Fibroblast of skin of back (primary cell): ENCODE data around the gene TNIK.

Source experiments
- DNase-seq: peaks from one replicate; pipeline ENCODE4 v3.0.0-alpha.2; 2013

The TNIK gene

DNA sequence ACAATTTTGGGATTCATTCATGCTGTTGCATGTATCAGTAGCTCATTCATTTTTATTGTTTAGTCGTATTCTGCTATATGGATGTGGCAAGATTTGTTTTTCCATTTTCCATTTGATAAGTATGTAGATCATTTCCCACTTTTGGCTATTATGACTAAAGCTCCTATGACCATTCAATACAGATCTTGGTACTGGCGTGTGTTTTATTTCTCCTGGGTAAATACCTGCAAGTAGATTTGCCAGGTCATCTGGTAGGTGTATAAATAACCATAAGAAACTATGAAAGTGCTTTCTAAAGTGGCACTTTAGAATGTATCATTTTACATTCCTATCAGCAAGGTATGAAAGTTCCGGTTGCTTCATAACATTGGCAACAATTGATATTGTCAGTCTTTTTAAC, 124.6 kb downstream of the TNIK start:
- DNase-seq = no peak

DNA sequence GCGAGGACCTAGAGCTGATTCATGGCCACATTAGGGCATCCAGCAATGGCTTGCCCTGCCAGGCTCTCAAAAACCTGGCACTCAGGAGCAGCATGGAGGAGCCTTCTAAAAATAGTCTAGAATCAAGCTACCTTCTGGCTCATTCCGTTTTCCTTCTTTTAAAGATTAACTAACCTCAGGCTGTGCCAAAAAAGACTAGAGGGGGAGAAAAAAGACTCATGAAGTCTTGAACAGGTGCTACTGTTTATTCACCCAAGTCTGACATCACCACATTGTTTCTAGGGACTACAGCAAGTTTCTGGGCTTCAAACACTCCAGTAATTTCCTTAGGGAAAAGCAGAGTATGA, 125.8 kb downstream of the TNIK start:
- DNase-seq = no peak

DNA sequence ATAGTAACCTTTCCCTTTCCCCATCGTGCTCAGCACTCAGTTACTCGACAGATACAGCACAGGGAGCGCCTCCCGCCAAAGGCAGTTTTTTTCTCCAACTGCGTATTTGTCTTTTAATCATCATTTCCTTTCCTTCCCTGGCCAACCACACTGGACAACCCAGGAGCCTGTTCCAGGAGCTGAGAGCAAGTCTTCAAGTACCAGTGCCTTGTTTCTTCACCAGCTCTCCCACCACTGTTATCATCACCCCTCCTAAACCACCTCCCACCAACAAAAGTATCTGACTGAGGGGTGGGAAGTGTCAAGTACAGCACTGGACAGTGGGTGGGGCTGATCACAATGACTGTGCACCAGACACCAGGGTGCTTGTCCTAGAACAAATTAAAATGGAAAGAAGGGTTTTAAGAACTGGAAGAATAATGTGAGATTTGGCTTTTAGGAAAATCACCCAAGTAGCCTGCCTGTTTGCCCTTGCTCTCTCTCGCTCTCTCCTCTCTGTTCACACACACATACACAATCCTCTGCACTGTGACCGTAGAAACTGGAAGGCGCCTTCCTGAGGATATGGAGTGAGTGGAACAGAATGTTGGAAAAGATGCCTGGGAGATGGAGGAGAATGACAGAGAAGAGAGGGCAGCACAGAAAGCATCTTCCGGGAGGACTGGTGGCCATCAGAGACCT, 126.3 kb downstream of the TNIK start:
- DNase-seq = no peak

DNA sequence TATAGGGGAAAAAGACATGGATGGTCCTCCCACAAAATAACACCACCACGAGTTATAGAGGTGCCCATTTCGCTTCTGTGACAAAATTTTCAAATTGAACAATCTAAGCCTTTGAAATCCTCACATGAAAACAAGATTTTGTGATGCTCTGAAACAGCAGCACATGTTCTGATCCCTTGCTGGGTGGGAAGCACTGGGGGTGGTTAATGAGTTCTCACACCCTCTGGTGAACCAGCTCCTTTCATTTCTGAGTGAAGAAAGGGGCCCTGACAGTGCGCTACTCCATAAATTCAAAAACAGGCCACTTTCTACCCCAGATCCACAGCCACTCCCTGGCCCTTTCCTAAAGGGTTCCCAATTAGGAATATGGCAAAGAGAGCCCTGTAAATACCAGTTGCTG, 129.3 kb downstream of the TNIK start:
- no peak for DNase-seq

DNA sequence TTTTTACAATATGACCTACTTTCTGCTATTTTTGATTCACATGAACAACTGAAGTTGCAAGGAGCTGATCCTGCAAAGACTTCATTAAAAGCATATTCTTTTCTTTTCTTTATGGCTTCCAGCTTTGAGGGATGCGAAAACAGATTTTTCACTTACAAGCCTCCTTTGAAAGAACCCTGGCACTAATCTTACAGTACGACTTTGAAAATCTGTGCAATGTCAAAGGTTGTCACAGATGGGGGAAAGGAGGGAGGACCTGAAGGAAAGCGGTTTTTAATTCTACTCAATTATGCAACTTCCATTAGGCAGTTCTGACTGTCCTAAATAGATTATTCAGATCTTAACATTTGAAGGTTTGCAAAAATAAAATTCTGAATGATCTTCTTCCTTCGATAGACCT, 130.5 kb downstream of the TNIK start:
- DNase-seq = no peak

DNA sequence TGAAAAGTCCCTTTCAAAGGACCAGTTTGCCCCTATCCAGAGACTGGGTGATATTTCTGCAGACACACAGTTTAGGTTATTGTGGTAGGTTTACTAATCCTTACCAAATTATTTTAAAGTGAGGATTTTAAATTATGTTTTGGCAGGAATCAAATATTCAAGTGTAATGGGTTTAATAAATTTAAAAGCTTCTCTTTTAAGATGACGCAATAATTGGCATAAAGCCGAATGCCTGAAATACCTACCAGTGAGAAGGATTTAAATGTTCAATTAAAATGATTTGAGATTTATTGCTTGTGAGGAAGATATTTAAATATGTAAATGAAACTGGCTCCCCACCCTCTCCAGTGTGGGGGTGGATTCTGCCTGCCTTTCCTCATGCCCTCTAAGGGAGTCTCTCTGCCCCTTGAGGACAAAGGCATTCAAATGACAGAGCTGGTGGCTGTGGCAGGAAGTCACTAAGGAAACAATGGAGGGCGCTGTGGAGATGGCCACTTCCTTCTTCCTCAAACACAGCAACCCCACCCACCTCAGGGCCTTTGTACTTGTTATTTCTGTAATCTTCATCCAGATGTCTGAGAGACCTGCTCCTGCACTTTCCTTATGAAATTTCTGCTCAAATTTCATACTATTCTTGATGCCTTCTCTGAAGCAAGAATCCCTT, 131.7 kb downstream of the TNIK start:
- DNase-seq = no peak

DNA sequence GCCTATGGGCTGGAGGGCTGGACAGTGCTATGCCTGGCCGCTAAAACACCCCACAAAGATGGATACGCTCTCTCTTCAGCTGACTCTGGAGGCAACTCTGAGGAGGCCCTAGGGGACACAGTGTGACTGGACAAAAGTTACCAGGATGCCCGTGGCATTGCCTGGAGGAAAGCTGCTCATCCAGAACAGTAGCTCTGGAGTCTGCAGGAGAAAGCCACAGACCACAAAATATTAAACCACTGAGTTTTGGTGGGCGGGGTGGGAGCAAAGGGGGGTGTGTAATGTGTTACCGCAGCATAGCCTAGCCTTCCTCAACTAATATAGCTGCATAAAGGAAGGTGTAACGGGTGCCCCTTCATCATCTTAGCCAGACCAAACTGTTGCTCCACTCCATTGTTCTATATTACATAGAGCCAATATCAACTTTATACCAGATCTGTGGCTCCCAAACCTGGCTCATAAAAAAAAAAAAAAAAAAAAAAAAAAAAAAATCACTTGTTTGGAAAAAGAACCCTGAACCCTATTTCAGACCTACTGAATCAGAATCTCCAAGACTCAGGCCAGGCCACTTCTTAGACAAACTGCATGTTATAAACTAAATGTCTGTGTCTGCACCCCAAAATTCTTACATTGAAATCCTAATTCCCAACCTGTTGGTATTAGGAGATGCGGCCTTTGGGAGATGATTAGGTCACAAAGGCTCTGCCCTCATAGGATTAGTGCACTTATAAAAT, 132.6 kb downstream of the TNIK start:
- DNase-seq = no peak

DNA sequence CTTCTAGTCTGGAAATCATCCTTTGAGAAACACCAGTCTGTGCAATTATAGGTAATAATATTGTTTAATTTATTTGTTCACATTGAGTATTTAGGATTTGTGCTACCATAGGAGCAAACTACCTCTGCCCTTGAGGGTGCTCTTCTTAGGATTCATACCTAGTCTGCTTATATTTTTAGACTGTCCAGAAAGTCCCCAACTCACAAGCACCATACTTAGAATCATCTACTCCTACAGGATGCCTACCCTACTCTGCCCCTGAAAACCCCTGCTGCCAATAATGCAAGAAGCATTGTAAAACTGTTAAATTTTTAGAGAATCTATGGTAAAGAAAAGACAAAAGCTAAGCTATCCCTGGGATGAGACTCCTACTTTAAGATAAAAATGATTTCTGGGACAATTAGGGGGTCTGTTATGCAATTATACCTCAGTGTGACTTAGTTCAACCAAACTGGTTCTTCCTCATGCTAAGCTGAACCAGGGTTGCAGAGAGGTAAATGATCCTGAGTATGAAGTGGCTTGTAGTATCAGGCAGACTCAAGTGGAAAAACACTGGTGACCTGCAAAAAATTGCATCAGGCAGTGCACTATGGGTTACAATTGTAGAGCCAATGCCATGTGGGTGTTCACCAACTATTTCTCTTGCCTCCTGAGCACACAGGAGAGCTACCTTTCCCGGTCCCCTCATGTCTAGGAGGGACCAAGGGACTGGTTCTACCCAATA, 133.3 kb downstream of the TNIK start:
- no peak for DNase-seq

DNA sequence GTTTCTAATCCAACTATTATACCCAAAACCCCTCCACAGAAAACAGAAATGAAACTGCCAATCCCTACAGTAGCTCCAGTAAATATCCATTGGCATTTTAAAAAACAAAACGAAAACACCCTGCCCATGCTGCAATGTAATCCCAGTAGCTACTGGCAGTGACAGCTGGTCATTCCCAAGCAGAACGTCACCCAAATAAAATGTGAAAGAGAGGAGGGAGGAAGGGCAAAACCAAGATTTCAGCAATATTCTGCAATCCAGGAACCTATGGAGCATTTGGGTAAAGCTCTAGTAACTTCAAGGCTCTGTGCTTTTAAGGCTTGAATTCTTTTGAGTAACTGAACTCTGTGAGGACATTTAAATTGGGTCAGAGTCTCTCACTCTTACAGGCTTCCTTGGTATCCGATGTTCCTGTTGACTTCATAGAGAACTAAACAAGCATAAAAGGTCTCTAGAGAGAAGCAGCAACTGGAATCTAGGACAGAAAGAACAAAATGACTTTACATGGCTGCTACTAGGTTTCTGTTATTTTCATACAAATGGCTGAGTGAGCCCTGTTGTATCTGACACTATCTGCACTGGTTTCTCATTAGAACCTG, 136.2 kb downstream of the TNIK start:
- DNase-seq = peak; percentile 50

DNA sequence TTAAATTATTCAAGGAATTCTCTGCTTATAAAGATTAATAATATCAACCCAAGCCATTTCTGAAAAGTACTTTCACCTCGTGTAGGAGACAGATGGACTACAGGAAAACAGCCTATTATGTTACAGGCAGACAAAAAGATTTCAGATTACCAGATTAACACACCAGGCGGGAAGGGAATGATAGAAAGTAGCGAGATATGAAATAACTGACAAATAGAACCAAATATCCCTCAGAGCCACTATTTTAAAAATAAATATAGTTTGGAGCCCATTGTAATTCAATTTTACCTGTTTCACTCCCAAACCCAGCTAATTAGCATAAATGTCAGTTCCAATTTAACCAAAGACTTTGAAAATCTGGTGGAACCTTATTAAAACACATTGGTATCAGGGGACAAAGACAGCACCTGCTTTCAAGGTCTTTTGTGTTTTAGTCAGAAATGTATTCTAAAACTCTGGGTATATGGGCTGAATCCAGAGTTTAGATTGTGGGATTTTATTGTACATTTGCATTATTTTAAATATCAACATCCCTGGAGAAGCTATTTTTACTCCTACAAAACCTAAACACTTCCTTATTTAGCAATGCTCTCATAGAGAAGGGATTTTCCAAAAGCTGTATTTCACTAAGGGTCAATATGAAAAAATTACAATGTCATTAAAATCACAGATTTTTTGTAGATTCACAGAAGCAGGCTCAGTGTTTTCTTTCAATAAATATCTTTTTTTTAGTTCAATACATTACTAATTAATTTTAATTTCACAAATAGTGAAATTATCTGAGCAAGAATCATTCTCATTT, 138.4 kb downstream of the TNIK start:
- no peak for DNase-seq

DNA sequence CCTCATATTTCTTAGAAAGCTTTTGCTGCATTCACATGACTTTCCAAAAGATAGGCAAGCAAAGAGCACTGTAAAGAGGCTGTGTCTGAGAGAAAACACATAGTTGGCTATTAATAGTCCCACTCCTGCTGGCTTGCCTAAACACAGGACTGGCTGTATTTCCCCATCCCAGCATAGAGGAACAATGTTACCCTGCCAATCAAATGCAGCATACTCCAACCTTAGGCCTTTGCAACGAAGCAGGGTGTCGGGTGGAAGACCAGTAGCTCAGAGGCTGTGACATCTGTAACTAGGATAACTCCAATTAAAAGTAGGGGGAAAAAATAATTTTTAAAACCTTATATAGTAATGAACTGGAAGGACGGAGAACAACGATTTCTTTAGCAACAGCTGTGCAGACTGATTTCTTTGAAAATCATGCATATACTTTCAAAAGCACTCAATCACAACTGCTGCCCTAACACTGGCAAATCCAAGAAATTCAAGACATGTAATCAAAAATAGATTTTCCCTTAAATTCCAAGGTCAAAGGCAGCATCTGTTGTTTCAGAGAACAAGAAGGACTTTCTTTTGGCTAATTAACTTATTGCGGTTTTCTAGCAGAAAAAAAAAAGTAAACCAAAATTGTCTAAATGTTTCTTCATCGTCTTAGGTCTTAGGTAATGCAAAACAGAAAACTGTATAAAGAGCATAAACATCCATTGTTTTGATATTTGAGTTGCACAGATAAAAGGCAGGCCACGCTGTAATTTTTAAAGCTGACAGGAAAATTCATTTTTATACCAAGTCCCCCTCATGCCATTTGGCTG, 139.3 kb downstream of the TNIK start:
- DNase-seq = peak; percentile 17

DNA sequence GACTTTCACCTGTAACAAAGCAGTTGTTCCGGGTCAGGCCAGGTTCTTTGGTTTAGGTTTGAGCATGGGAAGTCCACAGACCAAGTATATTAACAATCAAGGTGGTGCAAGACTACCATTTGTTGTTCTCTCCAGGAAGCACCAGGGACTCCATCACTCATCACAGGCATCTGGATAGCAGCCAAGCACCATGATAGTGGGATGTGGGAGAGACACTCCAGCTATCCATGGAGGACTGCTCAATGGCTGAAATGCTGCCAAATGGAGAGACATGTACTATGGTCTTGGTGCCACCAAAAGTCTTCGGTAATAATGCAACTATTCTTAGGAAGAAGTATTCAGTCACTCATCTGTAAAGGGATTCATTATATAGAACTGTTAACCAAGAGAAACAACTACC, 143.0 kb downstream of the TNIK start:
- DNase-seq = no peak

DNA sequence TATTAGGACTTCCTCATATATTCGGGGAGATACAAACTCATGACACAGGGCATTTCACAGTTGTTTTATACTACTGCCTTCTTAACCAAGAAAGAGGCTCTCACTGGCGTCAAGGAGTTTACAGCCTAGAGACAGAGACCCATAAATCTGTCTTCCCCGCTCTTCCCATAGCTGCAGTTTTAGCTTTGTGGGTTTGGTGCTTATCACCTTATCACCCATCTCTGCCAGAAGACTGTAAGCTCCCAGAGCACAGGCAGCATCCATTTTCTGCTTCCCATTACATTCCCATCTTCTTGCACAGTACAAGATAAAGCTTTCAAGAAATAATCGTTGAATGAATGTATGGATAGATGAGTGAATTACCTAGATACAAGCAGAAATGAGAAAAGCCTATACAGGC, 144.3 kb downstream of the TNIK start:
- DNase-seq = no peak

DNA sequence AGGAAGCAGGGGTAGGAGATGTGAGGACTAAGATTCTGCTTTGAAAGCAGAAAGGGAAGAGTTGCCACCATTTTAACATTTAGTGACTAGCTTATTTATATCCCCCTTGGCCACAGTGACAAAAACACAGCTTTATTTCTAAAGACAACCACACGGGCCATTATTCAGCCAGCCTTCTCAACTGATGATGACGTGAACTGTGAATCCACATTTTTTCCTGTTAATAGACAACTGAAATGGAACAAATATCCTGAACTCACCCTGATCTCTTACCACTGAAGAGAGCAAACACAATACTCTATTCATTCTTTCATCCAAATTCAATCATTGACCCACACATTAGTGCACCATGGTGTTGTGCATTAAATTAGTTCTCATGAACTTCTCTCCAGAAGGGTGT, 145.1 kb downstream of the TNIK start:
- DNase-seq = no peak

DNA sequence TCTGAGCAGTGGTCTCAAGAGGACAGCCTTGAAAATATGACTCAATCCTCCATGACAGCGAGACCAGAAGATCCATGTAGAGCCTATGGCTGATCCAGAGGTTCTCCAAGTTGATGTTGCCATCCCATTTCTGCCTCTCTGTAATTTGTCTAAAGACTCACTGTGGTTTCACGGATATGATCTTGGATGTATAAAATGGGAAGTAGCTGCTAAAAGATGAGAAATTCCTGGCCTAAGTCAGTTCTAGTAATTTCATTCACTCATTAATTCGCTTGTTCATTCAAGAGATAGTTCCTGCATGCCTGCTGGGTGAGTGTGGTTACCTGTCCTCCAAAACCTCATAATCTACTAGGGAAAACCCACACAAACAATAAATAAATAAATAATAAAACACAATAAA, 145.9 kb downstream of the TNIK start:
- DNase-seq = no peak

DNA sequence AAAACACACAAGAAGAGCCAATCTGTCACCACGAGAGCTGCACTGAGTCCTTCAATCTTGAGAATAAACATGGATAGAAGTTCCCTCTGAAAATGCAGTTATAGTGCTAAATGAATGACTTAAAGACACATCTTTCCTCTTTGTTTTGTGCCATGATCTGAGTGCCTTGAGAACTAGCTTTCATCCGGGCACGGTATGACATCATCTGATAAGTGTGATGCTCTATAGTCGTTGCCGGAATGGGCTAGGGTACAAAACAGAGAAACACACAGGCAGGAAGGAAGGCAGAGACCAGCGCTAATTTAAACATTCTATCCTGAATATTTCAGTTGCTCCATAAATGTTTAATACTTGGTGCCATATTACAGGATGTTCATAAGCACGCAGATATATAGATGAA, 146.5 kb downstream of the TNIK start:
- DNase-seq = no peak

DNA sequence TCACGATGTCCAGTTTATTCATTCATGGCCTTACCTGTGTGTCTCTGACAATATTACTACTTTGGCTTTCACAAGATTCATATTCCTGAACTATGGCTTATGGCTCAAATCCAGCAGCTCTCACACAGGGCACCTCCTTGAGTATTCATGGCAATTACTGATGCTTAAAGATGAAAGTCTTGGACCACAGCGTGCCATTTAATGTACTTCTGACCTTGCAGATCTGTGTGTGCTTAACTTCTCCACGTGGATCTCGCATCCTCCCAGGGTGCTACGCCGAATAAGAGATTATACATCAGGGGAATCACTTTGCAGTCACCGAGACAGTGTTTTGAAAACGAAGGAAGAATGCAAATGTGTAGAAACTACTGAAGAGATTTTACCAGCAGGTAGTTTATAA, 147.5 kb downstream of the TNIK start:
- no peak for DNase-seq

DNA sequence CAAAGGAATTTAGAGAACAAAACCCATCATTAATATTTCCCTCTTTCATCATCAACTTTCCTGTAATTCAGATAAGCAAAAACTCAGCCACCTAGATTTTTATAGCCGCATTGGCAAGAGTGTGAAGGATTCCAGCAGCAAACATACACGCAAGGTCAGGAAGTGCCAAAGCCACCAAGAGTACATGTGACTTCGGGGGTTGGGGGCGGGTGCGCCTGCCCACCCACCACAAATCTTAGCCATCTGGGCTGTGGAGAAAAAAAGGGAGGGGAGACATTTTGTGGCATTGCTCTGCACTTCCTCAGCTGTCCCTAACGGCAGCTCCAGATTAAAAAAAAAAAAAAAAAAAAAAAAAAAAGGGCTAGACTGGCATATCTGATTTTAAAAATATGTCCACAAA, 148.4 kb downstream of the TNIK start:
- no peak for DNase-seq

DNA sequence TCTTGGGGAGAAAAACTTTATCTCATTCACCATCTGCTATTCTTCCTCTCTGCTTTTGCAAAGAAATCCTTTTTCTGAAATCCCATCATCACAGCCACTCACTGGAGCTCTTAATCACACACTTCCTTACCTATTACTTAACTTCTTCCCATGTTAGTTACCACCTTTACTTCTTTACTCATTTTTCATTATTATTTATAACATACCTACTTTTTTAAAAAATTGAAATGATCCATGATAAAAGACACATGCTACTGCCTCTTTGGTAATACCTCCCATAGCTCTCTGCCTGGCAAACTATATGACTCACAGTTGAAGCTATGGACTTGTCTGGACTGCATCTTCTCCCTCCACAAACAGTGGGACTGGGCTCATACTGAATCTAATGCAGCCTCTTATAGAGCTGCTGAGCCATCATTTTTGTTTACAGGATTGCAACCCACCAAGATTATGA, 150.3 kb downstream of the TNIK start:
- DNase-seq = peak; percentile 81

DNA sequence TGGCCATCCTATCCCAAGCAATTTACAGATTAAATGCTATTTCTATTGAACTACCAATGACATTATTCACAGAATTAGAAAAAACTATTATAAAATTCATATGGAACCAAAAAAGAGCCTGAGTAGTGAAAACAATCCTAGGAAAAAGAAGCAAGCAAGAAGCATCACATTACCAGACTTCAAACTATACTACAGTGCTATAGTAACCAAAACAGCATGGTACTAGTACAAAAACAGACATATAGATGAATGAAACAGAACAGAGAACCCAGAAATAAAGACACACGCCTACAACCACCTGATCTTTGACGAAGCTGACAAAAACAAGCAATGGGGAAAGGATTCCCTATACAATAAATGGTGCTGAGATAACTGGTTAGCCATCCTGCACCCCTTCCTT, 152.2 kb downstream of the TNIK start:
- DNase-seq = no peak

DNA sequence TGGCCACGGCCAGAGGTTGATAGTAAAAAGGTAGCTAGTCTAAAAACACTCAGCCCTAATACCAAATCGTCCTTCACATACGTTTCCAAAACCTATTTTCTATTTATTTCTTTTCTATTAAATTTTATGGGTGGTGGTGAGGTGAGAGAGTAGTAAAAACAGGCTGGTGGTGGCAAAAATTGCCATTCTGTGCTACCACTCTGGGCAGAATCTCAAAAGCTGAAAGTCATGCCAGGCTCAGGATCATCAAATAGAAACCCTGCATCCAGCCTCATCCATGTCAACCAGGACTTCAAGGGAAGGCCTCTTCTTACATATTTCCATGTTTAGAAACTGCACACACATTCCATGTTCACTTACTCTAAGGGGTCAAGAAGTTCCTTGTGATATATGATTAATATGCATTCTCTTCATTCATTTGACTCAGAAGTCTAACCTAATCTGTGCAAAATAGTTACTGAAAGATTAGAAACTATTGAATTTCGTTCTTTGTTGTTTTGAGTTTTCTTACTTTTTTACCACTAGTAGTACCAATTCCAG, 153.1 kb downstream of the TNIK start:
- DNase-seq = peak; percentile 62
